ENCODE measurements around the gene CEP89.
"Not testable (repeated sequence)": the region's sequence is repeated elsewhere in the genome, so short reads cannot be mapped to it uniquely, and the experiment has no call there.

The CEP89 gene

DNA sequence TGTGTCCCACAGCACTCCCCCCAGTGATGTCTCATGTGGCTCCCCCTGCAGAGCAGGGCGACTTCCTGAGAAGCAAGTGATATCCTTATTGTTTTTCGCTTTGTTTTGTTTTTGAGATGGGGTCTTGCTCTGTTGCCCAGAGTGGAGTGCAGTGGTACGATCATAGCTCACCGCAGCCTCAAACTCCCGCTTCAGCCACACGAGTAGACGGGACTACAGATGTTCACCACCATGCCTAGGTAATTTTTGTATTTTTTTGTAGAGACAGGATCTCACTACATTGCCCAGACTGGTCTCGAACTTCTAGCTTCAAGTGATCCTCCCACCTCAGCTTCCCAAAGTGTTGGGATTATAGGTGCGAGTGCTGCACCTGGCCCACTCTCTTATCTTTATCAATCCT lies 5.0 kb downstream of the CEP89 start:
- DNase-seq (ENCODE audit: low read depth, low spot score): no peak

- DNase-seq (ENCODE audit: low read depth, low spot score): no peak
Measured at GRCh38 chr19:32945260-32945659, 26.5 kb downstream of the CEP89 start.

- not testable (repeated sequence) for DNase-seq (ENCODE audit: low read depth, low spot score)
Measured at GRCh38 chr19:32941273-32941672, 30.5 kb downstream of the CEP89 start.

DNA sequence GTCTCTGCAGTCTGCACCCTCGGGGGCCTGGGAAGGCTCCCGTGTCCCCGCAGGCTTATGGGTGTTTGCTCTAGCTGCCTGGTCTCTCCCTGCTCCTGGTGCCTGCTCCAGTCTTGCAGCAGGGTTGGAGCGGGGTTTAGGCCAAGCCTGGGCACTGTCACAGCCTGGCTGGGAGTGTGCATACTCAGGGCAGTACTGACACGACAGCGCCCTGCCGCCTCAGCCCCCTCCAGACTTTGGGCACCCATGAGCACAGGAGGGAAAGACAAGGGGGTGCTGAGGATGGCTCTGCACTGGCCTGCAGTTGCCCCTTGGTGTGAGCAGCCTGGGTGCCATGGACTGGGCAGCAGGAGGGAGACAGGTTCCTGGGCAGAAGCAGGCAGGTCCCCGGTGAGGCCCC lies 35.7 kb downstream of the CEP89 start:
- no peak for DNase-seq (ENCODE audit: low read depth, low spot score)

GRCh38 chr19:32935629-32936028 lies 36.1 kb downstream of the CEP89 start:
- no peak for DNase-seq (ENCODE audit: low read depth, low spot score)

GRCh38 chr19:32933571-32933970 lies 38.2 kb downstream of the CEP89 start:
- DNase-seq (ENCODE audit: low read depth, low spot score): no peak

DNA sequence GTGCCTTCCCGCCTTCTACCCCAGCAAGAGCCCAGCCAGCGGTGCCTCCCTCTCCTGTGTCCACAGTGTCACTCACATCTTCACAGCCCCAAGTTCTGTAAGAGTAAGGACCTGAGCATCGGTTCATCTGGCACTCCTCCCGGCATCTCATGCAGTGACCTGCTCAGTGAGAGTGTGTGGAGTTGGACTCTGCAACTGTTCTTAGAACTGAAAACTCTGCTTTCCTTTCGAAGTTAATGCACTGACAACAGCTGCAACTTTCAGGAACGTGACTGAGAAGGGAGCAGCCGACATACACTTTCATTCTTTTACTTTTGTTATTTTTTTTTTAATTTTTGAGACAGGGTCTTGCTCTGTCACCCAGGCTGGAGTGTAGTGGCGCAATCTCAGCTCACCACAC lies 41.2 kb downstream of the CEP89 start:
- no peak for DNase-seq (ENCODE audit: low read depth, low spot score)

GRCh38 chr19:32928806-32929205 lies 43.0 kb downstream of the CEP89 start:
- DNase-seq (ENCODE audit: low read depth, low spot score): no peak

DNA sequence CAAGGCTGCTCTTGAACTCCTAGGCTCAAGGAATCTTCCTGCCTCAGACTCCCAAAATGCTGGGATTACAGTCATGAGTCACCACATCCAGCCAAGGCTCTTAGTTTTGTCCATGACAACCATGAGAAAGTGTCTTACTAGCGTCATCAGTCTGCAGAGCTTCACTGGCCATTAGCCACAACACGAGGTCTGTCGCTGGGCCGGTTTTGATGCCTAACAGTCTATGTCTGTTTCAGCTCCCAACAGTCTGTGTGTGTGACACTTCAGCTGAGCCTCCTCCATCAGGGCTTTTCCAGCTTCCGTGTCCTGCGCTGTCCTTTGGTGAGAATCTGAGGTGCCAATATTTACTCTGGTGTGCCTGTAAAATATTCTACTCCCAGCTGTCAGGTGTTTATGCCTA lies 47.6 kb downstream of the CEP89 start:
- DNase-seq (ENCODE audit: low read depth, low spot score): no peak

GRCh38 chr19:32921624-32922023 lies 50.1 kb downstream of the CEP89 start:
- DNase-seq (ENCODE audit: low read depth, low spot score): no peak

GRCh38 chr19:32919365-32919764 lies 52.4 kb downstream of the CEP89 start:
- no peak for DNase-seq (ENCODE audit: low read depth, low spot score)

DNA sequence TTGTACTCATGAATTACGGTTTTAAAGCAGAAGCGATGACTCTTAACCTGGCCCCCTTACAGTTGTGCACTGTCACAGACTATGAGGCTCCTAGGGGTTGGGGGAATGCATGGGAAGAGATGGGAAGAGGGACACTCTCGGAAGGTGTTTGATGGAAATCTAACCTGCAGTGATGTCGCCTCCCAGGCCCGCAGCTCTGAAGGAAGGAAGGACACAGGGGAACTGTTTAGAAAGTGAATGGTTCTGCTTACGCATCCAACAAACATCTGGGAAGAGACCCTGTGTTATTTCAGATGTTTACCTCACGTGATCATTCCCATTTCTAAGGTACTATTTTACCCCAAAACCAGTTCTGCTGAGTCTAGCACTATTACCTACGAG lies 54.2 kb downstream of the CEP89 start:
- no peak for DNase-seq (ENCODE audit: low read depth, low spot score)

- DNase-seq (ENCODE audit: low read depth, low spot score): no peak
Measured at GRCh38 chr19:32916969-32917615, 54.7 kb downstream of the CEP89 start.

DNA sequence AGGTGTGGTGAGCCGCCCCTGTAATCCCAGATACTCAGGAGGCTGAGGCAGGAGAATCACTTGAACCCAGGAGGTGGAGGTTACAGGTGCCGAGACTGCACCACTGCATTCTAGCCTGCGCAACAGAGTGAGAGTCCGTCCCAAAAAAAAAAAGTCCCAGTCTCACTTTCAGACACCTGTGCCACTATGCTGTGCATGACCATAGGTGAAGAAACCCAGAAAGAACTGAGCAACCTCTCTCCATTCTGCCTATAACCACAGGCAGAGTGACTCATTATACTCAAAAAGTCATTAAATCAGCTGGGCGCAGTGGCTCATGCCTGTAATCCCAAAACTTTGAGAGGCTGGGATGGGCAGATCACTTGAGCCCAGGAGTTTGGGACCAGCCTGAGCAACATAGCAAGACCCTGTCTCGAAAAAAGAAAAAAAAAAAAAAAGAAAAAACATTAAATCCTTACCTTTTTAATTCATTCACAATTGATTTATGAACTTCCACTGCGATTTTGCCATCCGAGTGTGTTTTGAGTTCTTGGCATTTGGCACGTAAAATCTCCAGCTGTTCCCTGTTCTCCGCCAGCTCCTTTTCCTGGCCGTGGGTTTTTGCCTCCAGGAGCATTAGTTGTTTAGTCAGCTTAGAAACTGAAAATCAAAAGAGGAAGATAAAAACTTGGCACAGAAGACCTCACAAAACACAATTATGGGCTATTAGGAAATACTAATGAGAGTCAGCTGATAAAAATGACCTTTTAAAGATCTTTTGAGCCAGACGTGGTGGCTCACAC lies 56.7 kb downstream of the CEP89 start:
- no peak for DNase-seq (ENCODE audit: low read depth, low spot score)

DNA sequence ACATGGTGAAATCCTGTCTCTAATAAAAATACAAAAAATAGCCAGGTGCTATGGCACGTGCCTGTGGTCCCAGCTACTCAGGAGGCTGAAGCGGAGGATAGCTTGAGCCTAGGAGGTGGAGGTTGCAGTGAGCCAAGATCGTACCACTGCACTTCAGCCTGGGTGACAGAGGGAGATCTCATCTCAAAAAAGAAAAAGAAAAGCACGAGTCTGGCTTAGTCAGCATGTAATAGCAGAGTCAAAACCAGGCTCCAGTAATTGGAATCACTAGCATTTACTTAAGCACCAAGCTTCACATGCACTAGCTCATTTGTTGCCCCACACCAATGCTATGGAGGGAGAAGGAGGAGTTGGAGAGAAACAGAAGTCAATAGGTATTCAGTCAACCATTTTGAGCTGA lies 60.3 kb downstream of the CEP89 start:
- DNase-seq (ENCODE audit: low read depth, low spot score): no peak

- no peak for DNase-seq (ENCODE audit: low read depth, low spot score)
Measured at GRCh38 chr19:32910874-32911273, 60.9 kb downstream of the CEP89 start.

GRCh38 chr19:32910094-32910493 lies 61.7 kb downstream of the CEP89 start:
- no peak for DNase-seq (ENCODE audit: low read depth, low spot score)

DNA sequence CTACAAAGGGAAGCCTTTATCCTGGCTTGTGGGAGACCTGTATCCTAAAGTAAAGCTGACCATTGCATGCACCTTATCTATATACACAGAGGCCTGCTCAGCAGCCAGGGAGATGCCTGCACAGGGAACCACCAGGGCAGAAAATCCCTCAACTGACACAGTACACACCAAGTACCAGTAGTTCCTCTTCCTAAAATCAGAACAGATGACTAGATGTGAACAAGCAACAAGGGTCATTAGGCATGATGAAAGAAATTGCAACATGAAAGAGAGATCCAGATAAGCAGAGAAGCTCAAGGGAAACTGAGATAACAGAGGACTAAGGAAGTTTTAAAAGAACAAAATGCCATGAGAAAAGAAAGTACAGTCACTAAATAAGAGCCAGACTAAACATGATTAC lies 62.5 kb downstream of the CEP89 start:
- no peak for DNase-seq (ENCODE audit: low read depth, low spot score)

DNA sequence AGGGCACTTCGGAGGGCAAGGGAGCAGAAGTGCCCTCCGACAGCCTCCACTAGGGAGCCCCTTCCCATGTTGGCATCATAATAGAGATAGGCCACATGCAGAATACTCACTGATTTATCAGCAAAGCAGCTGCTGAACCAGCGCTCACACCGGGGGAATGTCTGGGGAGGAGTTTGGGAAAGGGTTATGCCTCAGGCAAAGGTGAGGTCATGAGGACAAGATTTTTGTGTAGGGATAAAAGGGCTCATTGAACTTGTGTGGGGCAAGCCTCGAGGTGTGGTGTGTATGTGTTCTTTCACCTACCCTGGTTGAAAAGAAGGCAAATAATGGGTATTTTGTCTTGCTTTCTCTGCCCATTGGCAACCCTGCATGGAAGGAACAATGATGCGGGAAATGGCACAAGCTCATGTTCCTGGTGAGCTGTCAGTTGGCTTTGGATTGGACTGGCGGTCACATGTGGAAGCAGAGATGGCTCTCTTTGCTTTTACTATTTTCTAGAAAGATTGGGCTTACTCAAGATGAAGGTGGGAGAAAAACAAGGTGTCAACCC lies 63.0 kb downstream of the CEP89 start:
- no peak for DNase-seq (ENCODE audit: low read depth, low spot score)

GRCh38 chr19:32902448-32902847 lies 69.3 kb downstream of the CEP89 start:
- no peak for DNase-seq (ENCODE audit: low read depth, low spot score)

- DNase-seq (ENCODE audit: low read depth, low spot score): no peak
Measured at GRCh38 chr19:32901504-32902161, 70.1 kb downstream of the CEP89 start.

DNA sequence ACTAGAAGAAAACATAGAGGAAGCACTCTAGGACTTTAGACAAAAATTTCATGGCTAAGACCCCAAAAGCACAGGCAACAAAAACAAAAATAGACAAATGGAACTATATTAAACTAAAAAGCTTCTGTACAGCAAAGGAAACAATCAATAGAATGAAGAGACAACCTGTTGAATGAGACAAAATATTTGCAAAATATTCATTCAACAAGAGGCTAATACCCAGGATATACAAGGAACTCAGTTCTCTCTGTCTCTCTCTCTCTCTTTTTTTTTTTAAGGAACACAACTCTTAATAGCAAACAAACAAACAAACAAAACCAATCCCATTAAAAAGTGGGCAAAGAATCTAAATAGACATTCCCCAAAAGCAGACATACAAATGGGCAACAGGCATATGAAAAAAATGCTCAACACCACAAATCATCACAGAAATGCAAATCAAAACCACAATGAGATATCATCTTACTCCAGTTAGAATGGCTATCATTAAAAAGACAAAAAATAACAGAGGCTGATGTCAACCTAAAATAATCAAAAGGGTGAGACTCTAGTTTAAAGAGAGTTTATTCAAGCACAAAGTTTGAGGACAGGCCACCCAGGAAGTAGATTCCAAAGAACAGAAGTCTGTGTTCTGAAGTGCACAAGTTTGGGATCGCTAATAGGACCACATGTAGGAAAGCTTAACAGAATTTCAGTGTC lies 75.1 kb downstream of the CEP89 start:
- no peak for DNase-seq (ENCODE audit: low read depth, low spot score)
